NCI-H187 (cell line): Measurements from ENCODE around the gene KRTAP5-9.
"Not testable (repeated sequence)": the region's sequence is repeated elsewhere in the genome, so short reads cannot be mapped to it uniquely, and the experiment has no call there.

Experiments
- DNase-seq, 2 experiments: peaks; one replicate each; lab custom pipeline; 2025; lab: John Stamatoyannopoulos, UW

The KRTAP5-9 gene

GRCh38 chr11:71534711-71535608 lies 13.3 kb upstream of the KRTAP5-9 start:
- DNase-seq: not testable (repeated sequence)

DNA sequence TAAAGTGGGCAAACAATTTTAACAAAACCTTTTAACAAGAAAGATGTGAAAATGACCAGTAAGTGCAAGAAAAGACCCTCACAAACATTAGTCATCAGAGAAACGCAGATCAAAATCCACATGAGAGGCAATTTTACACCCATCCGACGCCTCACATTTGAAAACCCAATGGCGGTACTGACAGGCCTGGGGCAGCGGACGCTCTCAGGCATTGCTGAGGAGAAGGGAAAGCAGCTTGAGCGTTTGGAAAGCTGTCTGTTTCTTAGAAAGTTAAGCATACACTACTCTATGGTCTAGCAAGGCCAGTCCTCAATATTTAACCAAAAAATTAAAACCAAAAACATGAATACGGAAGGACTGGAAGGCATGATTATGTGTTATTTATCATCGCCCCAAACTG lies 12.4 kb upstream of the KRTAP5-9 start:
- no peak for DNase-seq

DNA sequence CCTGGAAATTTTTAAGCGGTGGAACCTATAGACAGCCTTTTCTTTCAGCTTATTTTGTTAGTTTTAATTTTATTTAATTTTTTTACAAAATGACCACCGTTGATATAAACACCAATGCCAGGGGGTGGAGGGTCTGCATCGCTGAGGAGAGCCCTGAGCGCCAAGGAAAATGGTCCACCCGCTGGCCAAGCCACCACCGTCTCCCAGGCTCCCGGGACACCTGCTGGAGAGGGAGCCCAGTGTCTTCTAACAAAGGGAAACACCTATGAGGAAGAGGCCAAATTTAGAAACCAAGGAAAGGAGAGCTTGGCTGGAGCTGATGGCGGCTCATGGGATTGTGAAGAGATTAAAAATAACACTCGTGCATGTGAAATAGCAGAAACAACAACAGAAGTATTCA lies 10.7 kb upstream of the KRTAP5-9 start:
- no peak for DNase-seq

DNA sequence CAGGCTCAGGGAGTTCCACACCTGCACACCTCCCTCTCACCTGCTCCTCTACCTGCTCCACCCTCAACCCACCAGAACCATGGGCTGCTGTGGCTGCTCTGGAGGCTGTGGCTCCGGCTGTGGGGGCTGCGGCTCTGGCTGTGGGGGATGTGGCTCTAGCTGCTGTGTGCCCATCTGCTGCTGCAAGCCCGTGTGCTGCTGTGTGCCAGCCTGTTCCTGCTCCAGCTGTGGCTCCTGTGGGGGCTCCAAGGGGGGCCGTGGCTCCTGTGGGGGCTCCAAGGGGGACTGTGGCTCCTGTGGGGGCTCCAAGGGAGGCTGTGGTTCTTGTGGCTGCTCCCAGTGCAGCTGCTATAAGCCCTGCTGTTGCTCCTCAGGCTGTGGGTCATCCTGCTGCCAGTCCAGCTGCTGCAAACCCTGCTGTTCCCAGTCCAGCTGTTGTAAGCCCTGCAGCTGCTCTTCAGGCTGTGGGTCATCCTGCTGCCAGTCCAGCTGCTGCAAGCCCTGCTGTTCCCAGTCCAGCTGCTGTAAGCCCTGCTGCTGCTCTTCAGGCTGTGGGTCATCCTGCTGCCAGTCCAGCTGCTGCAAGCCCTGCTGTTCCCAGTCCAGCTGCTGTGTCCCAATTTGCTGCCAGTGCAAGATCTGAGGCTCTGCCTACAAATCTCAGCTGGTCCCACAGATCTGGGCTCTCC lies 10.1 kb upstream of the KRTAP5-9 start, which contains the start of gene KRTAP5-8:
Gene KRTAP5-8 (plus strand): TSS at position 49 of the 689 bp plus-strand sequence. CDS start 31 bp downstream, at position 80.
- DNase-seq: not testable (repeated sequence)

- no peak for DNase-seq
These were observed 9.6 kb upstream of the KRTAP5-9 start for GRCh38 chr11:71538666-71538990.

DNA sequence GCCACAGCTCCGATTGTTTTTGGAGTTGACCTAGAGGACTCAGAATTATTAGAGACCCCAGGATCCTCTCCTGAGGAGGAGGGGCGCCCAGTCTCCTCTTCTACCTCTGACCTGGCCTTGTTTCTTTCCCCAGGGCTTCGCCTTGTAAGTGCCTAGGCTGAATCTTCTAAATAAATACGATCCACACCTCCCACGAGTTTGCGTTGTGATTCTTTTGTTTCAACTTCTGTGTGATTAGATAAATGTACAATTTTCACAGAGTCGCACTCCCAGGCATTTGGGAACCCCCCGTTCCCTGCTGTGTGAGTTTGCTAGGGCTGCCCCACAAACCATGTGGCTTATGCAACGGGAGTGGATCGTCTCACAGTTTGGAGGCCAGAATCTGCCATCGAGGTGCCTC lies 9.2 kb upstream of the KRTAP5-9 start:
- DNase-seq: no peak

- DNase-seq: not testable (repeated sequence)
These were observed 8.2 kb upstream of the KRTAP5-9 start for GRCh38 chr11:71539971-71540370.

GRCh38 chr11:71540521-71541304 lies 7.5 kb upstream of the KRTAP5-9 start:
- DNase-seq: not testable (repeated sequence)

DNA sequence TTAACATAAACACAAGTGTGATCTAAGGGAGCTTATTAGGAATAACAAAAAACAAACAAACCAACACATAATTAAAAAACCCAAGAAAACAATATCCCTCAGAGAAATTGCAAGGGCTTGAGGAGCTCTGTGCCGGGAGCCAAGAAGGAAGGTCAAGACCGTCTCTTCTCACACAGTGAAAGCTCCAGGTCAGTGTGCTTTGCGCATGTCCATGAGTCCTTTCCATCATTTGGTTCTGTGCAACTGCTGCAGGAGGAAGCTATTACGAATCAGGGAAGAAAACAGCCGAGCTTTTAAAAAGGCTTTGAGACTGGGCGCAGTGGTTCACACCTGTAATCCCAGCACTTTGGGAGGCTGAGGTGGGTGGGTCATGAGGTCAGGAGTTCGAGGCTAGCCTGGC lies 5.8 kb upstream of the KRTAP5-9 start:
- DNase-seq: no peak

GRCh38 chr11:71542879-71543777 lies 5.1 kb upstream of the KRTAP5-9 start:
- DNase-seq: no peak

GRCh38 chr11:71543866-71544265 lies 4.4 kb upstream of the KRTAP5-9 start:
- no peak for DNase-seq

DNA sequence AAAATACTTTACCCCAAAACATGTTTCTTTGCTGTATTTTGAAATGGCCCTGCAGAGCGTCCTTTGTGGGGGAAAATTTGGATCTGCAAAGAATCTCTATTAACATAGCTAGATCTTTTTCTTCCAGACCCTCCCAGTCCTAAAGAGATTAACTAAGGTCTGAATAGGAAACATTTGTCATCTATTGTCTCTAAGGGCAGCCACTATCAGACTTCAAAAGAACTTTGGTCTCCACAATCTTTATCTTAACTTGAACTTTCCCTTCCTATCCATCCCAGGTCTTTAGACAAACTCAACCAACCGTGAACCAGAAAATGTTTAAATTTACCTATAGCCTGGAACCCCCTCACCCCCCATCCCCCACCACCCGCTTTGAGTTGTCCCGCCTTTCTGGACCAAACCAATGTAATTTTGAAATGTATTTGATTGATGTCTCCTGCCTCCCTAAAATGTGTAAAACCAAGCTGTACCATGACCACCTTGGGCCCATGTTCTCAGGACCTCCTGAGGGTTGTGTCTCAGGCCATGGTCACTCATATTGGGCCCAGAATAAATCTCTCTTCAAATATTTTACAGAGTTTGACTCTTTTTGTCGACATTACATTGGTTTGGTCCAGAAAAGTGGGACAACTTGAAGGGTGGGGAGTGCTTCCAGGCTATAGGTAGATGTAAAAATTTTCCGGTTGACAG lies 3.5 kb upstream of the KRTAP5-9 start:
- no peak for DNase-seq

DNA sequence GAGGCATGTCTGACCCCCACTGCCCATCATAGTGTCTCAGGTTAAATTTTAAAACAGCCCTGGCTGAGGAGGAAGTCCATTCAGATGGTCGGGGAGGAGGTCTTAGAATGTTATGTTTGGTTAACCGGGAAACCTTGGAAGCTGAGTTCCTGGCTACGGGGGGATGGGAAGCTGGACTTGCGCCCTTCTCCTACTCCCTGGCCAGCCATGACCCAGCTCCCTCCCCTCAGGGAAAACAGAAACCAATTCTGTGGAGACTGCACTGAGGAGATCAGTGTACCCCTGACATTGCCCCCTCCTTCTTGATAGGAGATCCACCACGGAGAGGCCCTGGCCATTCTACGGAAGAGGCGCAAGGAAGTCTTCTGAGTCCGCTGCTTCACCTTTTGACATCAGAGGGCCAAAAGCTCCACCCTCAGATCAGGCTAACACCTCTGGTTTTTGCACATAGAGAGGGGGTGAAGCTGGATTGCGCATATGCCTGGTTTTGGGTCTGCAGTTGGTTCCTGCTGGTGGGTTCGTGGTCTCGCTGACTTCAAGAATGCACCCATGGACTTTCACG lies 2.7 kb upstream of the KRTAP5-9 start:
- DNase-seq: no peak

- no peak for DNase-seq
These were observed 514 bp downstream of the KRTAP5-9 start for GRCh38 chr11:71548716-71549151.

GRCh38 chr11:71551711-71552110 lies 3.5 kb downstream of the KRTAP5-9 start:
- DNase-seq: no peak

- no peak for DNase-seq
These were observed 6.8 kb downstream of the KRTAP5-9 start for GRCh38 chr11:71554996-71555395.

DNA sequence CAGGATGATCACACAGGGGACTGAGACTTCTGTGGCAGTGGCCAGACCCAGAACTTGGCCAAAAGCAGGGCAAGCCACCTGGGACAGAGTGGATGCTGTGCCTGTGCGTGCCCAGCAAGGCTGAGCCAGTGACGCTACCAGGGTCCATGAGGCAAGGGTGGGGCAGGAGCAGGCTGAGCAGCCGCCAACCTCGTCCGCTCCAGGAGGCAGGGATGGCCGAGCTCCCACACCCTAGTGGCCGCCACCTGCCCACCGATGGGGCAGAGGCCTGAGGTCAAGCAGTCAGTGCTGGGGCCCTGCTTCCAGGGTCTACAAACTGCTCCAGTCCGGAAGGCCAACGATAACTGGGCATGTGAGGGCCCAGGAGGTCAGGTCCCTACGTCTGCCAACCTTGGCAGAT lies 7.3 kb downstream of the KRTAP5-9 start:
- no peak for DNase-seq

GRCh38 chr11:71556018-71556417 lies 7.8 kb downstream of the KRTAP5-9 start:
- DNase-seq: no peak

DNA sequence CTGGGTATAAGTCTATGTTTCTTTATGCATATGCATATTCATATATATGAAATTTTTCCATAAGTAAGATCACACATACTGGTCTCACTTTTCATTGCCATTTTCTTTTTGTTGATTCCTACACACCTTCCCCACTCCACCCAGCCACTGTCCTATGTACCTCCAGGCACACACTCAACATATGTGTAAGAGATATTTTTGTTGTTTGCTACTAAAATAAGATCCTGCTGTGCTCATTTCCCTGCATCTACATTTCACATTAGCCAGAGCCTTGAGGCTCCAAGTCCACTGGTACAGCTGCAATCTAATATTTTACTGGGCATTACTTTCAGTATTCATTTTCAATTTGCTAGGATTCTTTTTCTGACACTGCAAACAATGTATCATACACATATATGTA lies 9.0 kb downstream of the KRTAP5-9 start:
- no peak for DNase-seq

- no peak for DNase-seq
These were observed 10.8 kb downstream of the KRTAP5-9 start for GRCh38 chr11:71558996-71559395.
